Activated T-cell treated with anti-CD3 and anti-CD28 coated beads, Interleukin-2, amount 50 U/mL, for 72 hours (primary cell): ENCODE measurements around the gene ZNF681. TPM values are rescaled to one million over a fixed set of nuclear protein-coding genes. Genes with fewer than 3 reads are reported as not detected.
A peak's percentile ranks its signal among the peaks of the same experiment; 100 is the strongest.
"Not testable (repeated sequence)": the region's sequence is repeated elsewhere in the genome, so short reads cannot be mapped to it uniquely, and the experiment has no call there.

Source experiments
- ATAC-seq, 2 donors: fragments of 150-1000 bp; cut with Tn5 transposase; replicated peaks in 1 of 2; 2 replicates each; pipeline ENCODE4 v1.10.0; 2021; ENCODE audit warnings: moderate library complexity in 2 of 2, mild to moderate bottlenecking in 1 of 2
- DNase-seq, 2 donors: peaks; one replicate each; pipeline ENCODE4 v3.0.0; 2021 to 2022; ENCODE audit warnings: mixed read lengths in 1 of 2
- H3K27ac Mint-ChIP-seq: one replicate; pipeline ENCODE4 v1.8.0; 2022; ENCODE audit warnings: mild to moderate bottlenecking, moderate library complexity, mixed read lengths
- H3K27me3 Mint-ChIP-seq: one replicate; pipeline ENCODE4 v1.8.0; 2022; ENCODE audit warnings: low read depth, mixed read lengths
- H3K36me3 Mint-ChIP-seq, 2 donors: one replicate each; pipeline ENCODE4 v1.8.0; 2022; ENCODE audit warnings: mixed read lengths in 2 of 2, mild to moderate bottlenecking in 1 of 2; ENCODE audit not compliant: insufficient read depth in 2 of 2
- H3K4me1 Mint-ChIP-seq: one replicate; pipeline ENCODE4 v1.8.0; 2022; ENCODE audit warnings: low read depth, mixed read lengths
- H3K4me3 Mint-ChIP-seq, 2 donors: one replicate each; pipeline ENCODE4 v1.8.0; 2022; ENCODE audit warnings: mild to moderate bottlenecking in 2 of 2, mixed read lengths in 2 of 2, moderate library complexity in 2 of 2
- H3K9me3 Mint-ChIP-seq, 2 donors: one replicate each; pipeline ENCODE4 v1.8.0; 2022; ENCODE audit warnings: mixed read lengths in 2 of 2
- total RNA-seq, 2 donors: library from RNA; stranded (reverse); gene quantifications; one replicate each; pipeline ENCODE4 v1.2.3, GENCODE V29; 2022

The ZNF681 gene
- total RNA-seq, 2 donors from 2014 or later: 4.7 to 7.0 TPM

DNA sequence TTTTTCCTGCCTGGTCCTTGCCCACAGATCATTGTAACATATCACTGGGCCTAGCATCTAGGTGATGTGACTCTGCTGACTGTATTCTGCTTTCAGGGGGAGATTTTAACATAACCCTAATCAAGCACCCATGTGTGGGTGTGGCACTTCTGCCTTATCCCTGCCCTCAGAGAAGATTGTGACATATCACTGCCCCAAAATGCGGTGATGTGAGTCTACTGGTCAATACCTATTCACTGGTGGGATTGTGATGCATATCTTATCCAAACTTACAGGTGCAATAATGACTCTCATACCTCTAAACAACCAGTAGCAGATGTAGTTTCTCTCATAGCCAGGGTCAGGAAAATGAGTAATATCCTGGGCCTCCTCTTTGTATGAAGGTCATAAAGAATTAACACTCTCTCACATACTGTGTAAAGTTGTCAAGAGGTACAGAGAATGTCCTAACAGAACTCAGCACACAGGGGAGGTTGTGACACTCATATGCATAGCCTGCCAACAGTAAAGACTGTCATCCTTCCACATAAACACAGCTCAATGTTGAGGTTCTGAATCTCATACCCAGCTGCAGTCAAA lies 12.1 kb upstream of the ZNF681 start:
- peak overlapping the region; percentile 64 for H3K27ac Mint-ChIP-seq
- peaks cover 22 to 24% of the 10 kb centered on the region in 2 donors for H3K36me3 Mint-ChIP-seq
- peaks cover 2 to 6% of the 10 kb centered on the region in 2 donors for H3K9me3 Mint-ChIP-seq
- ATAC-seq (peak; percentile 32 to 43), DNase-seq (peak in 1 of 2 donors; percentile 18)
- H3K4me3 Mint-ChIP-seq: peak overlapping the region; percentile 50 to 68
- no peaks in the 10 kb centered on the region for H3K27me3 Mint-ChIP-seq
- H3K4me1 Mint-ChIP-seq: peaks cover 29% of the 10 kb centered on the region

DNA sequence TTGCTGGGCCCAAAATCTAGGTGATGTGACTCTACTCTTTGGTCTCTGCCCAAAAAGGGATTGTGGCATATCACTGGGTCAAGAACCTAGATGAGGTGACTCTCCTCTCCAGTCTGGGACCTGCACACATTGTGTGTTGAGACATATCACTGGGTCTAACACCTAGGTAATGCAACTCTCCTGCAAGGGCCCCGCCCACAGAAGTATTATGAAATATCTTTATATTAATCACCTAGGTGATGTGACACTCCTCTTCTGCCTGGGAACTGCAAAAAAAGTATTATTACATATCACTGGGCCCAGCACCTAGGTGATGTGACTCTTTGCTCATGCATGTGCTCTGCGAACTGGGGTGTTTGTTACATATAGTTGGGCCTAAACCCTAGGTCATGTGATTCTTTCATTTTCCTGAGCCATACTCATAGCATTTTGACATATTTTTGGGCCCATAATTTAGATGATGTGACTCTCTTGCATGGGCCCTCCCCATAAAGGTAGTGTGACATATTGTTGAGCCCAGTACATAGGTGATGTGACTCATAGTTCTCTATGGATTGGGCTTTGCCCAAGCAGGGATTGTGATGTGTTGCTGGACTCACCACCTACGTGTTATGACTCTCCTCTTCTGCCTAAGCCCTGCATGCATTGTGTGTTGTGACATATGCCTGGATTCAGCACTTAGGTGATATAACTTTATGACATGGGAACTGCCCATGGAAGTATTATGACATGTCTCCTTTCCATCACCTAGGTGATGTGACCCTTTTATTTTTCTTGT lies 11.2 kb upstream of the ZNF681 start:
- H3K9me3 Mint-ChIP-seq: peaks cover 2 to 7% of the 10 kb centered on the region in 2 donors
- H3K4me3 Mint-ChIP-seq: peak overlapping the region in 1 of 2 donors; percentile 50
- ATAC-seq (peak in 1 of 2 donors; percentile 9), DNase-seq (no peak)
- H3K4me1 Mint-ChIP-seq: peaks cover 29% of the 10 kb centered on the region
- H3K36me3 Mint-ChIP-seq: peaks cover 22 to 24% of the 10 kb centered on the region in 2 donors
- no peaks in the 10 kb centered on the region for H3K27me3 Mint-ChIP-seq
- peak overlapping the region; percentile 64 for H3K27ac Mint-ChIP-seq

- Mint-ChIP-seq H3K4me3 (no peak overlapping the region), H3K36me3 (peaks cover 12 to 16% of the 10 kb centered on the region in 2 donors), H3K9me3 (peaks cover 2 to 7% of the 10 kb centered on the region in 2 donors), H3K4me1 (peaks cover 36% of the 10 kb centered on the region), H3K27ac (no peak overlapping the region), H3K27me3 (no peaks in the 10 kb centered on the region)
- no peak for DNase-seq
- no peak for ATAC-seq
These were observed 8.3 kb upstream of the ZNF681 start for GRCh38 chr19:23766951-23767350.

DNA sequence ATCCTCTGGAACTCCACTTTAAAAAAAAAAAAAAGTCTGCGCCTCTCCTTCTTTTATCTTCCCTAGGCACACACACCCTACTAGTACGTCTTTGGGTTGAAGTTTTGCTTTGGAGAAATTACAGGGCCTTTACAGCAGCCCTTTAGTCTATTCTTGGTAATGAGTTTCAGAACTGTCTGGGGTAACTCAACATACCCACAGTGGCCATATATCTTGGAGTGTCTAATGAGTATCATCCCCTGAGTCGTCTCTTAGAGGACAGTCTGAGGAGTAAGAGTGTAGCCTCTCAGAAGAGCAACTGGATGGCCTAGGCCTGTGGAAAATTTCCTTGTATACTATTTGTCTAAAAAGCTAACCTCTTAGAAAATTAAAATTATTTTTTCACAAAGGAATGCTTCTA lies 6.1 kb upstream of the ZNF681 start:
- Mint-ChIP-seq H3K27ac (peak overlapping the region; percentile 24), H3K4me3 (peak overlapping the region; percentile 90 to 92)

GRCh38 chr19:23762884-23763711 lies 4.4 kb upstream of the ZNF681 start:
- no peaks in the 10 kb centered on the region for H3K27me3 Mint-ChIP-seq
- peaks cover 0 to 1% of the 10 kb centered on the region in 2 donors for H3K9me3 Mint-ChIP-seq
- peaks cover 6 to 11% of the 10 kb centered on the region in 2 donors for H3K36me3 Mint-ChIP-seq
- peak overlapping the region; percentile 90 to 92 for H3K4me3 Mint-ChIP-seq
- ATAC-seq: peak; percentile 74 to 77
- DNase-seq: peak; percentile 85 to 86
- H3K4me1 Mint-ChIP-seq: peaks cover 28% of the 10 kb centered on the region
- H3K27ac Mint-ChIP-seq: peak overlapping the region; percentile 46

More for the DNA sequence above, 6.1 kb upstream of the ZNF681 start:
- no peak for ATAC-seq
- Mint-ChIP-seq H3K36me3 (peaks cover 2 to 9% of the 10 kb centered on the region in 2 donors), H3K4me1 (peaks cover 23% of the 10 kb centered on the region), H3K27me3 (no peaks in the 10 kb centered on the region), H3K9me3 (peaks cover 0 to 1% of the 10 kb centered on the region in 2 donors)
- no peak for DNase-seq

DNA sequence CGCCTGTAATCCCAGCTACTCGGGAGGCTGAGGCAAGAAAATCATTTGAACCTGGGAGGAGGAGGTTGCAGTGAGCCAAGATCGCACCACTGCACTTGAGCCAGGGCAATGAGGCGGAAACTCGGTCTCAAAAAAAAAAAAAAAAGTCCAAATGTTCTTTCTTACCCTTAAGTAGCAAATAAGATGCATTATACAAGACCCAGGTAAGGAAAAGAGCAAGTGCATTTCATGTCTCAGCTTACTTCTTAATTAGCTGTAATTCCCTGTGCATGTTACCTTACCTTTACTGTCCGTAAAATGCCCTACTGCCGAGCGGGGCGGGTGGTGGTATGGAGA lies 3.8 kb upstream of the ZNF681 start:
- Mint-ChIP-seq H3K9me3 (peaks cover 0 to 1% of the 10 kb centered on the region in 2 donors), H3K4me3 (peak overlapping the region; percentile 90 to 92), H3K36me3 (peaks cover 6 to 14% of the 10 kb centered on the region in 2 donors), H3K4me1 (peaks cover 31% of the 10 kb centered on the region), H3K27ac (peak overlapping the region; percentile 46), H3K27me3 (no peaks in the 10 kb centered on the region)
- DNase-seq (no peak), ATAC-seq (no peak)

GRCh38 chr19:23760326-23760725 lies 1.6 kb upstream of the ZNF681 start:
- not testable (repeated sequence) for DNase-seq, H3K27ac Mint-ChIP-seq, ATAC-seq, H3K27me3 Mint-ChIP-seq, H3K9me3 Mint-ChIP-seq
- Mint-ChIP-seq H3K36me3 (peaks cover 7 to 22% of the 10 kb centered on the region in 2 donors), H3K4me1 (peaks cover 32% of the 10 kb centered on the region), H3K4me3 (peak overlapping the region in 1 of 2 donors; percentile 26)

- H3K27me3 Mint-ChIP-seq, H3K4me1 Mint-ChIP-seq, DNase-seq, H3K4me3 Mint-ChIP-seq, ATAC-seq, H3K27ac Mint-ChIP-seq: not testable (repeated sequence)
- H3K36me3 Mint-ChIP-seq: peaks cover 28 to 50% of the 10 kb centered on the region in 2 donors
- H3K9me3 Mint-ChIP-seq: peaks cover 7 to 19% of the 10 kb centered on the region in 2 donors
These were observed 15.0 kb downstream of the ZNF681 start for GRCh38 chr19:23743633-23744232.

GRCh38 chr19:23730729-23731465 lies 27.8 kb downstream of the ZNF681 start:
- H3K4me3 Mint-ChIP-seq, ATAC-seq, H3K27ac Mint-ChIP-seq, H3K27me3 Mint-ChIP-seq, H3K9me3 Mint-ChIP-seq, H3K4me1 Mint-ChIP-seq, DNase-seq: not testable (repeated sequence)
- H3K36me3 Mint-ChIP-seq: peaks cover 4 to 12% of the 10 kb centered on the region in 2 donors

DNA sequence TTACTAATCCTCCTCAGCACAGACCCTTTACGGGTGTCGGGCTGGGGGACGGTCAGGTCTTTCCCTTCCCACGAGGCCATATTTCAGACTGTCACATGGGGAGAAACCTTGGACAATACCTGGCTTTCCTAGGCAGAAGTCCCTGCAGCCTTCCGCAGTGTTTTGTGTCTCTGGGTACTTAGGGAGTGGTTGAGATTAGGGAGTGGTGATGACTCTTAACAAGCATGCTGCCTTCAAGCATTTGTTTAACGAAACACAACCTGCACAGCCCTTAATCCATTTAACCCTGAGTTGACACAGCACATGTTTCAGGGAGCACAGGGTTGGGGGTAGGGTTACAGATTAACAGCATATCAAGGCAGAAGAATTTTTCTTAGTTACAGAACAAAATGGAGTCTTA lies 34.5 kb downstream of the ZNF681 start:
- ATAC-seq, H3K4me1 Mint-ChIP-seq, H3K27ac Mint-ChIP-seq, H3K36me3 Mint-ChIP-seq, H3K4me3 Mint-ChIP-seq, DNase-seq, H3K9me3 Mint-ChIP-seq, H3K27me3 Mint-ChIP-seq: not testable (repeated sequence)

- Mint-ChIP-seq H3K27me3 (no peaks in the 10 kb centered on the region), H3K4me1 (peaks cover 5% of the 10 kb centered on the region), H3K4me3 (no peak overlapping the region), H3K9me3 (peaks cover 3 to 6% of the 10 kb centered on the region in 2 donors), H3K27ac (no peak overlapping the region), H3K36me3 (peaks cover 2 to 3% of the 10 kb centered on the region in 2 donors)
- DNase-seq (no peak), ATAC-seq (no peak)
These were observed 39.9 kb downstream of the ZNF681 start for GRCh38 chr19:23718802-23719201.

DNA sequence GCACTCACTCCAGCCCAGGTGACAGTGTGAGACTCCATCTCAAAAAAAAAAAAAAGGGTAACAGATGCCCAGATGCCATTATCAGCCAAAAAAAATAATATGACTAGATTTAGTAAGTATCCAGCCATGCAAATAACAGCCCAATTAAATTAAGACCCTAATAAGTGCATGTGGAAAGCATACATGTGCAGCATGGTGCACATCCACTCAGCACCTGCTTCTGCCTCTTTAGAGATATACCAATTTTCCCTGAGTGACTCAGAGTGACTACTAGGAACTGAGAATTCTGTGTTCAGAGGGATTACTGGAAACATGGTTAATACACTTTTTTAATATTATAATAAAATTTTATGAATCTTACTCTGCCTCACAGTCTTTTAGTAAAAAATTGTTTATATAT lies 41.9 kb downstream of the ZNF681 start:
- Mint-ChIP-seq H3K4me3 (no peak overlapping the region), H3K4me1 (peaks cover 5% of the 10 kb centered on the region)
- ATAC-seq: no peak

More for the DNA sequence above, 41.9 kb downstream of the ZNF681 start:
- no peak for DNase-seq
- no peak overlapping the region for H3K27ac Mint-ChIP-seq
- no peaks in the 10 kb centered on the region for H3K27me3 Mint-ChIP-seq
- peaks cover 2 to 3% of the 10 kb centered on the region in 2 donors for H3K36me3 Mint-ChIP-seq
- peaks cover 3% of the 10 kb centered on the region in 2 donors for H3K9me3 Mint-ChIP-seq
